B cell (primary cell): ENCODE measurements around the gene MAP3K14. TPM values are rescaled to one million over a fixed set of nuclear protein-coding genes. Genes with fewer than 3 reads are reported as not detected.

Experiments used
- ATAC-seq: fragments of 200-7000 bp; cut with Tn5 transposase; one replicate; pipeline ENCODE4 v1.10.0; 2021; ENCODE audit warnings: low read depth, mild to moderate bottlenecking, moderate number of reproducible peaks, moderate library complexity
- CTCF ChIA-PET: fragments of 350-600 bp; sonication (Branson Sonifier 250); formaldehyde crosslinking; loops from one replicate; lab custom pipeline; 2021; ENCODE audit warnings: antibody characterized with exemption, inconsistent platforms; lab: Charles Lee
- POLR2A ChIA-PET: fragments of 350-600 bp; sonication (Branson Sonifier 250); formaldehyde crosslinking; loops from one replicate; lab custom pipeline; 2021; ENCODE audit warnings: antibody characterized with exemption; lab: Charles Lee
- DNase-seq: peaks from one replicate; pipeline ENCODE4 v3.0.0; 2013
- H2AFZ ChIP-seq: 2 replicates; pipeline ENCODE4 v1.6.1; 2012; ENCODE audit warnings: mild to moderate bottlenecking, low read depth, low read length; ENCODE audit not compliant: insufficient read depth, poor library complexity, severe bottlenecking
- H3K27ac ChIP-seq, 2 donors: 1 replicate in 1 of 2; 2 replicates in 1 of 2; pipeline ENCODE4 v1.5.1; 2012 to 2013; ENCODE audit warnings: low read length in 2 of 2, mild to moderate bottlenecking in 2 of 2, moderate library complexity in 1 of 2
- H3K27me3 ChIP-seq, 4 experiments: fragments of 200-600 bp in 1 of 4; sonication (generic) in 1 of 4; replicated peaks in 1 of 4; 1 replicate in 2 of 4; 2 replicates in 2 of 4; pipeline versions ENCODE4 v1.6.1 to v1.7.0; 2013 to 2016; ENCODE audit warnings: low read length in 3 of 4, mild to moderate bottlenecking in 2 of 4, mixed read lengths in 1 of 4, moderate library complexity in 1 of 4; ENCODE audit not compliant: insufficient read depth in 4 of 4, control insufficient read depth in 3 of 4; ENCODE audit errors: control extremely low read depth in 1 of 4
- H3K36me3 ChIP-seq, 2 experiments: replicated peaks in 1 of 2; 1 replicate in 1 of 2; 2 replicates in 1 of 2; pipeline versions ENCODE4 v1.6.1 to v1.7.1; 2013; ENCODE audit warnings: low read length in 1 of 2; ENCODE audit not compliant: insufficient read depth in 2 of 2, control insufficient read depth in 1 of 2; ENCODE audit errors: control extremely low read depth in 1 of 2, extremely low read depth in 1 of 2
- H3K4me1 ChIP-seq, 2 donors: fragments of 200-600 bp in 1 of 2; sonication (generic) in 1 of 2; 1 replicate in 1 of 2; 2 replicates in 1 of 2; pipeline versions ENCODE4 v1.5.1 to v1.6.1; 2013 to 2017; ENCODE audit warnings: low read length in 2 of 2; ENCODE audit not compliant: control insufficient read depth in 2 of 2, insufficient read depth in 2 of 2
- H3K4me2 ChIP-seq: replicated peaks from 2 replicates; pipeline ENCODE3; 2012; ENCODE audit warnings: mild to moderate bottlenecking, low read depth, low read length; ENCODE audit not compliant: poor library complexity, severe bottlenecking
- H3K4me3 ChIP-seq, 5 experiments: fragments of 200-600 bp in 1 of 5; sonication (generic) in 1 of 5; 1 replicate in 3 of 5; 2 replicates in 2 of 5; pipeline versions ENCODE4 v1.5.1 to v1.7.0; 2011 to 2016; ENCODE audit warnings: low read length in 4 of 5, mild to moderate bottlenecking in 4 of 5, low read depth in 2 of 5, control low read depth in 1 of 5, moderate library complexity in 1 of 5; ENCODE audit not compliant: insufficient read depth in 1 of 5; ENCODE audit errors: control extremely low read depth in 1 of 5, extremely low read depth in 1 of 5
- H3K79me2 ChIP-seq: fragments of 200-600 bp; sonication (generic); one replicate; pipeline ENCODE4 v1.6.0; 2016; ENCODE audit warnings: low read length; ENCODE audit not compliant: control insufficient read depth, insufficient read depth
- H3K9ac ChIP-seq: fragments of 200-600 bp; sonication (generic); 2 replicates; pipeline ENCODE4 v1.6.1; 2017; ENCODE audit warnings: mild to moderate bottlenecking, low read length, moderate library complexity
- H3K9me3 ChIP-seq, 3 donors: one replicate each; pipeline versions ENCODE4 v1.6.1 to v1.7.1; 2013; ENCODE audit warnings: low read length in 2 of 3; ENCODE audit not compliant: control insufficient read depth in 2 of 3, insufficient read depth in 1 of 3; ENCODE audit errors: control extremely low read depth in 1 of 3
- H4K20me1 ChIP-seq: 2 replicates; pipeline ENCODE4 v1.6.0; 2012; ENCODE audit warnings: mild to moderate bottlenecking, low read length; ENCODE audit not compliant: insufficient read depth, control insufficient read depth, poor library complexity, severe bottlenecking
- H3K27ac Mint-ChIP-seq: one replicate; pipeline ENCODE4 v1.8.0; 2021; ENCODE audit warnings: mixed read lengths
- H3K27me3 Mint-ChIP-seq: one replicate; pipeline ENCODE4 v1.8.0; 2021; ENCODE audit warnings: mixed read lengths
- H3K4me1 Mint-ChIP-seq: one replicate; pipeline ENCODE4 v1.8.0; 2021; ENCODE audit warnings: mixed read lengths
- H3K4me3 Mint-ChIP-seq: one replicate; pipeline ENCODE4 v1.8.0; 2021; ENCODE audit warnings: mixed read lengths
- H3K9me3 Mint-ChIP-seq: one replicate; pipeline ENCODE4 v1.8.0; 2022; ENCODE audit warnings: mixed read lengths; ENCODE audit not compliant: insufficient read depth
- EZH2 ChIP-seq: IDR thresholded peaks from 2 replicates; pipeline ENCODE4 v1.6.1; 2012; ENCODE audit warnings: borderline replicate concordance, low read depth, mild to moderate bottlenecking, moderate library complexity, low read length; ENCODE audit not compliant: insufficient read depth, poor library complexity, severe bottlenecking
- WGBS: methylation state at CpG from one replicate; pipeline ENCODE4 v1.1.5; 2013; ENCODE audit warnings: missing lambda C conversion rate; ENCODE audit not compliant: insufficient coverage; 5-methylcytosine and 5-hydroxymethylcytosine counted together
- intact Hi-C: fragments of 100-400 bp; cut with micrococcal nuclease; formaldehyde crosslinking; loops from one replicate; pipeline ENCODE4 v1.10.0; 2022
- polyA plus RNA-seq: library from polyadenylated mRNA; depleted of rRNA; stranded (reverse); fragments of >200 nt; gene quantifications from 2 replicates; pipeline ENCODE4 v1.2.3, GENCODE V29; 2012
- total RNA-seq, 2 donors: library from RNA; stranded (reverse); fragments of 120-200 nt in 1 of 2; gene quantifications; 1 replicate in 1 of 2; 2 replicates in 1 of 2; pipeline versions ENCODE4 v1.2.3 to v1.2.4, GENCODE V29; 2013 to 2022
- TF ChIP-seq, protein P1 (sequence below): fragments of 200-600 bp; IDR thresholded peaks from one replicate; pipeline ENCODE4 v1.8.0; 2022; ENCODE audit warnings: antibody characterized with exemption, mild to moderate bottlenecking

The MAP3K14 gene
- total and polyA plus RNA-seq, 2 donors (not counting 1 experiment from before 2014, with no cell fraction given) = 66.1 to 84.1 TPM

GRCh38 chr17:45262516-45263476, 54.0 kb downstream of the MAP3K14 start:
- H3K4me3 ChIP-seq = peak overlapping the region in 4 of 5 experiments; percentile 69 to 81 (median 76)
- POLR2A ChIA-PET = interaction anchor here (3.2 kb wide), 1 partner anchor 15 kb away, joined by 16 read pairs; no protein-coding TSS in a partner anchor
- H3K9me3 Mint-ChIP-seq = no peaks in the 10 kb centered on the region
- DNase-seq = no peak
- no peaks in the 10 kb centered on the region for H3K27me3 Mint-ChIP-seq
- peaks cover 15% of the 10 kb centered on the region for H3K4me1 Mint-ChIP-seq
- no peaks in the 10 kb centered on the region for H3K27me3 ChIP-seq
- peaks cover 0 to 45% of the 10 kb centered on the region in 2 experiments for H3K36me3 ChIP-seq
- no peaks in the 10 kb centered on the region for H3K9me3 ChIP-seq
- peaks cover 3% of the 10 kb centered on the region for H3K79me2 ChIP-seq
- peak overlapping the region in 1 of 2 donors; percentile 62 for H3K27ac ChIP-seq
- H3K27ac Mint-ChIP-seq = peak overlapping the region; percentile 76
- no peak overlapping the region for H2AFZ ChIP-seq
- TF ChIP-seq, protein P1, sequence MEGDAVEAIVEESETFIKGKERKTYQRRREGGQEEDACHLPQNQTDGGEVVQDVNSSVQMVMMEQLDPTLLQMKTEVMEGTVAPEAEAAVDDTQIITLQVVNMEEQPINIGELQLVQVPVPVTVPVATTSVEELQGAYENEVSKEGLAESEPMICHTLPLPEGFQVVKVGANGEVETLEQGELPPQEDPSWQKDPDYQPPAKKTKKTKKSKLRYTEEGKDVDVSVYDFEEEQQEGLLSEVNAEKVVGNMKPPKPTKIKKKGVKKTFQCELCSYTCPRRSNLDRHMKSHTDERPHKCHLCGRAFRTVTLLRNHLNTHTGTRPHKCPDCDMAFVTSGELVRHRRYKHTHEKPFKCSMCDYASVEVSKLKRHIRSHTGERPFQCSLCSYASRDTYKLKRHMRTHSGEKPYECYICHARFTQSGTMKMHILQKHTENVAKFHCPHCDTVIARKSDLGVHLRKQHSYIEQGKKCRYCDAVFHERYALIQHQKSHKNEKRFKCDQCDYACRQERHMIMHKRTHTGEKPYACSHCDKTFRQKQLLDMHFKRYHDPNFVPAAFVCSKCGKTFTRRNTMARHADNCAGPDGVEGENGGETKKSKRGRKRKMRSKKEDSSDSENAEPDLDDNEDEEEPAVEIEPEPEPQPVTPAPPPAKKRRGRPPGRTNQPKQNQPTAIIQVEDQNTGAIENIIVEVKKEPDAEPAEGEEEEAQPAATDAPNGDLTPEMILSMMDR = no peak
- TF ChIP-seq EZH2 = no peak
- peak overlapping the region; percentile 87 for H3K4me3 Mint-ChIP-seq
- H3K4me2 ChIP-seq = peak overlapping the region; percentile 97
- CTCF ChIA-PET = interaction anchor here (0.6 to 2.0 kb wide), 4 partner anchors 15 to 122 kb away, joined by 3 to 9 read pairs (median 4); no protein-coding TSS in a partner anchor
- 74% methylated on average over 15 of the region's 18 CpGs for WGBS
- peaks cover 33% of the 10 kb centered on the region for H4K20me1 ChIP-seq
- intact Hi-C loops = loop anchor here (1.0 kb wide), 1 partner anchor 15 kb away; no protein-coding TSS in a partner anchor
- H3K4me1 ChIP-seq = peaks cover 5 to 17% of the 10 kb centered on the region in 2 donors
- ATAC-seq = no peak
- H3K9ac ChIP-seq = peak overlapping the region; percentile 81
